ENCODE data around the gene FGD6.

DNA sequence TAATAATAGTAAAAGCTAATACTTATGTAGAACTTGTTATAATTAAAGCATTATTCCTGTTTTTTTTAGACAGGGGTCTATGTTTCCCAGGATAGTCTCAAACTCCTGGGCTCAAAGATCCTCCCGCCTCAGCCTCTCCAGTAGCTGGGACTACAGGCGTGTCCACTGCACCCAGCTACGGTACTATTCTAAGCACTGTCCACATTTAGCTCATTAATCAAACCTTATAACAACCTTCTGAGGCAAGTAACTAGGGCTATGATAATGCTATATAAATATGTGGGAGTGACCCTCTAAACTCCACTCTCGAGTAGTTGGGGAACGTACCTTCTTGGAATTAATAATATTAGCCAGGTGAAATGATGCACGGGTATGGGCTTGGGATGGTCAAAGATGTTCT lies 83.2 kb downstream of the FGD6 start:
- TF ChIP-seq POLR2A (IDR thresholded peaks at IDR 0.05; ENCODE audit: extremely low read depth, insufficient read length) (no peak), MYC (IDR thresholded peaks at IDR 0.05; ENCODE audit: low read depth, low read length) (no peak)
- TF ChIP-seq, protein P1, sequence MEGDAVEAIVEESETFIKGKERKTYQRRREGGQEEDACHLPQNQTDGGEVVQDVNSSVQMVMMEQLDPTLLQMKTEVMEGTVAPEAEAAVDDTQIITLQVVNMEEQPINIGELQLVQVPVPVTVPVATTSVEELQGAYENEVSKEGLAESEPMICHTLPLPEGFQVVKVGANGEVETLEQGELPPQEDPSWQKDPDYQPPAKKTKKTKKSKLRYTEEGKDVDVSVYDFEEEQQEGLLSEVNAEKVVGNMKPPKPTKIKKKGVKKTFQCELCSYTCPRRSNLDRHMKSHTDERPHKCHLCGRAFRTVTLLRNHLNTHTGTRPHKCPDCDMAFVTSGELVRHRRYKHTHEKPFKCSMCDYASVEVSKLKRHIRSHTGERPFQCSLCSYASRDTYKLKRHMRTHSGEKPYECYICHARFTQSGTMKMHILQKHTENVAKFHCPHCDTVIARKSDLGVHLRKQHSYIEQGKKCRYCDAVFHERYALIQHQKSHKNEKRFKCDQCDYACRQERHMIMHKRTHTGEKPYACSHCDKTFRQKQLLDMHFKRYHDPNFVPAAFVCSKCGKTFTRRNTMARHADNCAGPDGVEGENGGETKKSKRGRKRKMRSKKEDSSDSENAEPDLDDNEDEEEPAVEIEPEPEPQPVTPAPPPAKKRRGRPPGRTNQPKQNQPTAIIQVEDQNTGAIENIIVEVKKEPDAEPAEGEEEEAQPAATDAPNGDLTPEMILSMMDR (IDR thresholded peaks at IDR 0.05; ENCODE audit: low read depth, low read length) = no peak
